SK-N-MC (cell line): Measurements from ENCODE around the gene FMO3.

Experiments used
- EZH2 ChIP-seq: fragments of 200-600 bp; sonication (generic); IDR thresholded peaks from one replicate; pipeline ENCODE4 v1.6.1; 2017; ENCODE audit warnings: antibody characterized with exemption
- POLR2AphosphoS5 ChIP-seq: IDR thresholded peaks from 2 replicates; pipeline ENCODE4 v1.6.1; 2012; ENCODE audit warnings: mild to moderate bottlenecking, low read depth, low read length, borderline replicate concordance

DNA sequence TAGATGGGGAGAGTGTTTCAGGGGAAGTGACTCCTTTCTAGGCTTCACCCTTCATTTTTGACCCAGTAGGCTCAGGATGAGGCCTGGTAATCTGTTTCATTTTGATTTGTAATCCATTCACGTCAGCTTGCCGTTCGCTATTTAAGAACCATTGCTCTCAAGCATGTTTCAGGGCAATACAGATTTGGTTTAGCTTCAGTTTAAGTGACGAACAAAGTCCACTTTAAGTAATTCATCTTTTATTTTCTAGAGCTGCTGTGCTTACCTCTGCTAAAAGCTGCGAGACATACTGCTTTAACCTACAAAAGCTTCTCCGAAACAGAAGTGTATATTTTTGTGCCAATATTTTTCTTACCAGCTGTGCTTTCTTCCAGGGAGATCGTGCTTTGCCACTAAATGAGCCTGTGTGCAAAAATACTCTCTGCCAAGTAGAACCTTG is 8.9 kb upstream of the FMO3 start:
- TF ChIP-seq EZH2 (no peak), POLR2AphosphoS5 (no peak)
